ENCODE measurements around the gene SMYD1. TPM values are rescaled to one million over a fixed set of nuclear protein-coding genes. Genes with fewer than 3 reads are reported as not detected.
A peak's percentile ranks its signal among the peaks of the same experiment; 100 is the strongest.

The SMYD1 gene
- total and polyA plus RNA-seq, 10 of the 15 experiments (the other 5 are each of a cell fraction or from before 2014, with no cell fraction given), result 0.09 TPM; not detected in 9

DNA sequence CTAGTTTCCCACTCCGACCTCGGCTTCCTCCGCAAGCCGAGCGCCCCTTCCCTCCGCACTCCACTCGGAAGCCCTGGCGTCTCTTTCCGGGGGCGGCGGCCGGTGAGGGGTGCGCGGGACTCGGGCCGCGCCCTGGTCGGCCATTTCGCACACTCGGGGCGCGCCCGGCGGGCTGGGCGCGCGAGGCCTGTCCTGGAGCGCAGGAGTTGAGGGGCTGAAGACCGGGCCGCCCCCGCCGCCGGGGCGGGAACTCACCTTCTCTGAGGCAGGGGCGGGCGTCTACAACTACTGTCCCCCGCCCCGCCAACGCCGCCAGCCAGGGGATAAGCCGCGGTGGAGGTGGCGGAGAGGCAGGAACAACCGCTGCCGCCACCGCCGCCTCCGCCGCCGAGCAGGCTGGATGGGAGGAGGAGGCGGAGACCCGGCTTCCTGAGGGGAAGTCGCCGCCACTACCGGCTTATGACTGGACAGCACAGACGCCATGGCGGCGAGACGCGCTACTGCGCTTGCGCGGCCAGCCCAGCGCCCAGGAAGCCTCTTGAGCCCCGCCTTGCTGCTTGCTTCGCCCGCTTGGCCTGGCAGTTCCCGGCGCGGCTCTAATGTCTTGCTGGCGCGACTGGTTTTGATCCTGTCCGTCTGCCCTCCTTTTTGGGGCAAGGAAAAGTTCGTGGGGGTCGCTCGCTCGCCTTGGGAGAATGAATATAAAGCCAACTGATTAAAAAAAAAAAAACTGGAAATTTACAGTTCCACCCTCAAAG is 12.1 kb upstream of the SMYD1 start, which contains the start of gene KRCC1 (continued):
- TF ChIP-seq PAX5 (IDR thresholded peaks at IDR 0.05; ENCODE audit: borderline replicate concordance, low read depth, low read length), result no peak; the same call in 1 of the 2 replicates
- peak; percentile 95 for TF ChIP-seq PML (IDR thresholded peaks at IDR 0.05; ENCODE audit: low read length)
- peak; percentile 70; the same call in 1 of the 2 replicates for TF ChIP-seq SMARCA5 (IDR thresholded peaks at IDR 0.05)
- TF ChIP-seq NFYA (IDR thresholded peaks at IDR 0.05; ENCODE audit: borderline replicate concordance, low read depth, low read length), result no peak
- peak; percentile 57; the same call in 1 of the 2 replicates for TF ChIP-seq GABPA (IDR thresholded peaks at IDR 0.05; ENCODE audit: low read depth)
- TF ChIP-seq TBL1XR1 (IDR thresholded peaks at IDR 0.05; ENCODE audit: low read depth, low read length), result 0 out of 2 replicates have a peak, but pooled peaks have one; percentile 12
- 0 out of 2 replicates have a peak, but pooled peaks have one; percentile 19 for TF ChIP-seq NBN (IDR thresholded peaks at IDR 0.05)
- TF ChIP-seq CHD4 (IDR thresholded peaks at IDR 0.05), result no peak
- no peak for TF ChIP-seq RBBP5 (conservative IDR thresholded peaks at IDR 0.05)
- TF ChIP-seq ZNF217 (IDR thresholded peaks at IDR 0.05), result peak; percentile 27; the same call in 1 of the 2 replicates
- TF ChIP-seq, protein P1, sequence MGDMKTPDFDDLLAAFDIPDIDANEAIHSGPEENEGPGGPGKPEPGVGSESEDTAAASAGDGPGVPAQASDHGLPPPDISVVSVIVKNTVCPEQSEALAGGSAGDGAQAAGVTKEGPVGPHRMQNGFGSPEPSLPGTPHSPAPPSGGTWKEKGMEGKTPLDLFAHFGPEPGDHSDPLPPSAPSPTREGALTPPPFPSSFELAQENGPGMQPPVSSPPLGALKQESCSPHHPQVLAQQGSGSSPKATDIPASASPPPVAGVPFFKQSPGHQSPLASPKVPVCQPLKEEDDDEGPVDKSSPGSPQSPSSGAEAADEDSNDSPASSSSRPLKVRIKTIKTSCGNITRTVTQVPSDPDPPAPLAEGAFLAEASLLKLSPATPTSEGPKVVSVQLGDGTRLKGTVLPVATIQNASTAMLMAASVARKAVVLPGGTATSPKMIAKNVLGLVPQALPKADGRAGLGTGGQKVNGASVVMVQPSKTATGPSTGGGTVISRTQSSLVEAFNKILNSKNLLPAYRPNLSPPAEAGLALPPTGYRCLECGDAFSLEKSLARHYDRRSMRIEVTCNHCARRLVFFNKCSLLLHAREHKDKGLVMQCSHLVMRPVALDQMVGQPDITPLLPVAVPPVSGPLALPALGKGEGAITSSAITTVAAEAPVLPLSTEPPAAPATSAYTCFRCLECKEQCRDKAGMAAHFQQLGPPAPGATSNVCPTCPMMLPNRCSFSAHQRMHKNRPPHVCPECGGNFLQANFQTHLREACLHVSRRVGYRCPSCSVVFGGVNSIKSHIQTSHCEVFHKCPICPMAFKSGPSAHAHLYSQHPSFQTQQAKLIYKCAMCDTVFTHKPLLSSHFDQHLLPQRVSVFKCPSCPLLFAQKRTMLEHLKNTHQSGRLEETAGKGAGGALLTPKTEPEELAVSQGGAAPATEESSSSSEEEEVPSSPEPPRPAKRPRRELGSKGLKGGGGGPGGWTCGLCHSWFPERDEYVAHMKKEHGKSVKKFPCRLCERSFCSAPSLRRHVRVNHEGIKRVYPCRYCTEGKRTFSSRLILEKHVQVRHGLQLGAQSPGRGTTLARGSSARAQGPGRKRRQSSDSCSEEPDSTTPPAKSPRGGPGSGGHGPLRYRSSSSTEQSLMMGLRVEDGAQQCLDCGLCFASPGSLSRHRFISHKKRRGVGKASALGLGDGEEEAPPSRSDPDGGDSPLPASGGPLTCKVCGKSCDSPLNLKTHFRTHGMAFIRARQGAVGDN (IDR thresholded peaks at IDR 0.05), result 0 out of 2 replicates have a peak, but pooled peaks have one; percentile 50
- no peak for TF ChIP-seq MYC (IDR thresholded peaks at IDR 0.05; ENCODE audit: insufficient read depth, insufficient read length, insufficient replicate concordance, low read length, severe bottlenecking)
- TF ChIP-seq, protein P2, sequence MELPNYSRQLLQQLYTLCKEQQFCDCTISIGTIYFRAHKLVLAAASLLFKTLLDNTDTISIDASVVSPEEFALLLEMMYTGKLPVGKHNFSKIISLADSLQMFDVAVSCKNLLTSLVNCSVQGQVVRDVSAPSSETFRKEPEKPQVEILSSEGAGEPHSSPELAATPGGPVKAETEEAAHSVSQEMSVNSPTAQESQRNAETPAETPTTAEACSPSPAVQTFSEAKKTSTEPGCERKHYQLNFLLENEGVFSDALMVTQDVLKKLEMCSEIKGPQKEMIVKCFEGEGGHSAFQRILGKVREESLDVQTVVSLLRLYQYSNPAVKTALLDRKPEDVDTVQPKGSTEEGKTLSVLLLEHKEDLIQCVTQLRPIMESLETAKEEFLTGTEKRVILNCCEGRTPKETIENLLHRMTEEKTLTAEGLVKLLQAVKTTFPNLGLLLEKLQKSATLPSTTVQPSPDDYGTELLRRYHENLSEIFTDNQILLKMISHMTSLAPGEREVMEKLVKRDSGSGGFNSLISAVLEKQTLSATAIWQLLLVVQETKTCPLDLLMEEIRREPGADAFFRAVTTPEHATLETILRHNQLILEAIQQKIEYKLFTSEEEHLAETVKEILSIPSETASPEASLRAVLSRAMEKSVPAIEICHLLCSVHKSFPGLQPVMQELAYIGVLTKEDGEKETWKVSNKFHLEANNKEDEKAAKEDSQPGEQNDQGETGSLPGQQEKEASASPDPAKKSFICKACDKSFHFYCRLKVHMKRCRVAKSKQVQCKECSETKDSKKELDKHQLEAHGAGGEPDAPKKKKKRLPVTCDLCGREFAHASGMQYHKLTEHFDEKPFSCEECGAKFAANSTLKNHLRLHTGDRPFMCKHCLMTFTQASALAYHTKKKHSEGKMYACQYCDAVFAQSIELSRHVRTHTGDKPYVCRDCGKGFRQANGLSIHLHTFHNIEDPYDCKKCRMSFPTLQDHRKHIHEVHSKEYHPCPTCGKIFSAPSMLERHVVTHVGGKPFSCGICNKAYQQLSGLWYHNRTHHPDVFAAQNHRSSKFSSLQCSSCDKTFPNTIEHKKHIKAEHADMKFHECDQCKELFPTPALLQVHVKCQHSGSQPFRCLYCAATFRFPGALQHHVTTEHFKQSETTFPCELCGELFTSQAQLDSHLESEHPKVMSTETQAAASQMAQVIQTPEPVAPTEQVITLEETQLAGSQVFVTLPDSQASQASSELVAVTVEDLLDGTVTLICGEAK (IDR thresholded peaks at IDR 0.05; ENCODE audit: borderline replicate concordance), result peak; percentile 18; the same call in 1 of the 2 replicates
- TF ChIP-seq GATAD2B (conservative IDR thresholded peaks at IDR 0.05; ENCODE audit: low read depth), result peak; percentile 75
- peak; percentile 82 for TF ChIP-seq DPF2 (IDR thresholded peaks at IDR 0.05)
- TF ChIP-seq STAT3 (IDR thresholded peaks at IDR 0.05; ENCODE audit: low read depth, low read length), result no peak
- no peak for TF ChIP-seq FOXK2 (IDR thresholded peaks at IDR 0.05)
- TF ChIP-seq HCFC1 (IDR thresholded peaks at IDR 0.05; ENCODE audit: low read length), result peak; percentile 34
- peak; percentile 89; the same call in 1 of the 2 replicates for TF ChIP-seq ZNF207 (IDR thresholded peaks at IDR 0.05; ENCODE audit: borderline replicate concordance)
- no peak for TF ChIP-seq NFYB (IDR thresholded peaks at IDR 0.05; ENCODE audit: insufficient read depth, low read depth, low read length)
- TF ChIP-seq LARP7 (IDR thresholded peaks at IDR 0.05), result peak; percentile 85
- no peak for TF ChIP-seq CHD1 (IDR thresholded peaks at IDR 0.05; ENCODE audit: low read depth, low read length)
- TF ChIP-seq, protein P3, sequence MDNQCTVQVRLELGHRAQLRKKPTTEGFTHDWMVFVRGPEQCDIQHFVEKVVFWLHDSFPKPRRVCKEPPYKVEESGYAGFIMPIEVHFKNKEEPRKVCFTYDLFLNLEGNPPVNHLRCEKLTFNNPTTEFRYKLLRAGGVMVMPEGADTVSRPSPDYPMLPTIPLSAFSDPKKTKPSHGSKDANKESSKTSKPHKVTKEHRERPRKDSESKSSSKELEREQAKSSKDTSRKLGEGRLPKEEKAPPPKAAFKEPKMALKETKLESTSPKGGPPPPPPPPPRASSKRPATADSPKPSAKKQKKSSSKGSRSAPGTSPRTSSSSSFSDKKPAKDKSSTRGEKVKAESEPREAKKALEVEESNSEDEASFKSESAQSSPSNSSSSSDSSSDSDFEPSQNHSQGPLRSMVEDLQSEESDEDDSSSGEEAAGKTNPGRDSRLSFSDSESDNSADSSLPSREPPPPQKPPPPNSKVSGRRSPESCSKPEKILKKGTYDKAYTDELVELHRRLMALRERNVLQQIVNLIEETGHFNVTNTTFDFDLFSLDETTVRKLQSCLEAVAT (IDR thresholded peaks at IDR 0.05), result no peak

Measured in GM12878 (cell line).